H1 (cell line): ENCODE measurements around the gene MYOCD.

Source experiments
- ATF3 ChIP-seq: IDR thresholded peaks from 2 replicates; pipeline ENCODE4 v1.6.1; 2011; ENCODE audit warnings: low read depth, mild to moderate bottlenecking, low read length; ENCODE audit not compliant: insufficient read depth
- CHD1 ChIP-seq: IDR thresholded peaks from 2 replicates; pipeline ENCODE4 v1.6.1; 2012; ENCODE audit warnings: low read depth, low read length, improper control_type of control experiment
- CTCF ChIP-seq, 3 experiments: IDR thresholded peaks; 1 replicate in 2 of 3; 2 replicates in 1 of 3; pipeline versions ENCODE4 v1.5.1 to v1.6.1; 2011; ENCODE audit warnings: low read length in 3 of 3, mild to moderate bottlenecking in 3 of 3, inconsistent platforms in 2 of 3, low read depth in 1 of 3, moderate library complexity in 1 of 3; ENCODE audit not compliant: insufficient read depth in 1 of 3; ENCODE audit errors: control extremely low read depth in 1 of 3
- POLR2A ChIP-seq, 2 experiments: IDR thresholded peaks; 1 replicate in 1 of 2; 2 replicates in 1 of 2; pipeline ENCODE4 v1.6.1; 2011; ENCODE audit warnings: low read depth in 2 of 2, low read length in 2 of 2, mild to moderate bottlenecking in 2 of 2; ENCODE audit errors: control extremely low read depth in 1 of 2
- SIN3A ChIP-seq, 2 experiments: IDR thresholded peaks in 1 of 2; conservative IDR thresholded peaks in 1 of 2; 2 replicates each; pipeline ENCODE4 v1.6.1; 2011 to 2012; ENCODE audit warnings: low read length in 2 of 2, improper control_type of control experiment in 1 of 2, low read depth in 1 of 2, mild to moderate bottlenecking in 1 of 2

GRCh38 chr17:12815642-12816141 is 150.0 kb downstream of the MYOCD start:
- TF ChIP-seq ATF3 (no peak), CTCF (IDR thresholded peaks at IDR 0.05; ENCODE audit: control extremely low read depth in 1 of 3, insufficient read depth in 1 of 3, low read depth in 1 of 3, low read length in 3 of 3) (no peak), CHD1 (no peak), POLR2A (IDR thresholded peaks at IDR 0.05; ENCODE audit: control extremely low read depth in 1 of 2, low read depth in 2 of 2, low read length in 2 of 2) (no peak), SIN3A (conservative IDR thresholded peaks at IDR 0.05 in 1 of 2, IDR thresholded peaks at IDR 0.05 in 1 of 2; ENCODE audit: low read depth in 1 of 2, low read length in 2 of 2) (no peak)
